GM18870 (cell line): ENCODE measurements around the gene EVA1A.

Experiments
- ATAC-seq: cut with Tn5 transposase; IDR thresholded peaks from one replicate; pipeline ENCODE4 v1.9.1; 2021; ENCODE audit warnings: moderate library complexity; ENCODE audit not compliant: unreplicated experiment

Gene EVA1A

GRCh38 chr2:75519843-75520242, 40.9 kb downstream of the EVA1A start:
- ATAC-seq, result no peak

- no peak for ATAC-seq
Measured at GRCh38 chr2:75518638-75519465, 41.9 kb downstream of the EVA1A start.

- ATAC-seq, result no peak
Measured at GRCh38 chr2:75517547-75518230, 43.0 kb downstream of the EVA1A start.

GRCh38 chr2:75516378-75517360, 44.1 kb downstream of the EVA1A start:
- ATAC-seq, result no peak

GRCh38 chr2:75515584-75516368, 45.0 kb downstream of the EVA1A start:
- ATAC-seq, result no peak

GRCh38 chr2:75513616-75514170, 47.0 kb downstream of the EVA1A start:
- ATAC-seq, result no peak

- no peak for ATAC-seq
Measured at GRCh38 chr2:75512455-75513212, 48.1 kb downstream of the EVA1A start.

GRCh38 chr2:75506101-75506697, 54.5 kb downstream of the EVA1A start:
- no peak for ATAC-seq

GRCh38 chr2:75505012-75505411, 55.7 kb downstream of the EVA1A start:
- no peak for ATAC-seq

GRCh38 chr2:75503048-75503607, 57.6 kb downstream of the EVA1A start:
- no peak for ATAC-seq

- ATAC-seq, result no peak
Measured at GRCh38 chr2:75500633-75501032, 60.1 kb downstream of the EVA1A start.

- no peak for ATAC-seq
Measured at GRCh38 chr2:75499534-75499933, 61.2 kb downstream of the EVA1A start.

GRCh38 chr2:75498907-75499306, 61.8 kb downstream of the EVA1A start:
- ATAC-seq, result no peak

- no peak for ATAC-seq
Measured at GRCh38 chr2:75497256-75497655, 63.5 kb downstream of the EVA1A start.

GRCh38 chr2:75495862-75496261, 64.9 kb downstream of the EVA1A start:
- no peak for ATAC-seq

GRCh38 chr2:75494137-75494769, 66.5 kb downstream of the EVA1A start:
- ATAC-seq, result no peak

GRCh38 chr2:75493230-75493629, 67.5 kb downstream of the EVA1A start:
- ATAC-seq, result no peak

GRCh38 chr2:75491129-75491753, 69.5 kb downstream of the EVA1A start:
- ATAC-seq, result no peak
